Activated naive CD4-positive, alpha-beta T cell treated with anti-CD3 and anti-CD28 coated beads, Interleukin-2, amount 50 U/mL, for 72 hours (primary cell): Measurements from ENCODE around the gene NCAPD2. TPM values are rescaled to one million over a fixed set of nuclear protein-coding genes. Genes with fewer than 3 reads are reported as not detected.
"Not testable (repeated sequence)": the region's sequence is repeated elsewhere in the genome, so short reads cannot be mapped to it uniquely, and the experiment has no call there.

Experiments used
- ATAC-seq, 2 donors: fragments of 150-1000 bp; cut with Tn5 transposase; 2 replicates each; pipeline ENCODE4 v1.10.0; 2021; ENCODE audit warnings: mild to moderate bottlenecking in 2 of 2, moderate library complexity in 2 of 2
- DNase-seq, 2 donors: peaks; one replicate each; pipeline ENCODE4 v3.0.0; 2021 to 2022; ENCODE audit warnings: low spot score in 2 of 2
- H3K27ac Mint-ChIP-seq, 2 donors: one replicate each; pipeline ENCODE4 v1.8.0; 2022; ENCODE audit warnings: mild to moderate bottlenecking in 2 of 2, mixed read lengths in 2 of 2
- H3K36me3 Mint-ChIP-seq, 2 donors: one replicate each; pipeline ENCODE4 v1.8.0; 2022; ENCODE audit warnings: mixed read lengths in 2 of 2
- H3K9me3 Mint-ChIP-seq, 2 donors: one replicate each; pipeline ENCODE4 v1.8.0; 2022; ENCODE audit warnings: mixed read lengths in 2 of 2
- total RNA-seq, 2 donors: library from RNA; stranded (reverse); gene quantifications; one replicate each; pipeline ENCODE4 v1.2.3, GENCODE V29; 2022

NCAPD2 gene
- total RNA-seq, 2 donors from 2014 or later = 208 to 276 TPM

GRCh38 chr12:6548966-6549683 lies 55.2 kb downstream of the NCAPD2 start:
- no peak for ATAC-seq
- peak overlapping the region in 1 of 2 donors; percentile 50 for H3K27ac Mint-ChIP-seq
- DNase-seq = no peak
- peaks cover 0 to 7% of the 10 kb centered on the region in 2 donors for H3K36me3 Mint-ChIP-seq
- no peaks in the 10 kb centered on the region for H3K9me3 Mint-ChIP-seq

GRCh38 chr12:6549684-6550151 lies 55.8 kb downstream of the NCAPD2 start:
- DNase-seq = no peak
- H3K36me3 Mint-ChIP-seq = peaks cover 1 to 8% of the 10 kb centered on the region in 2 donors
- H3K9me3 Mint-ChIP-seq = no peaks in the 10 kb centered on the region
- H3K27ac Mint-ChIP-seq = no peak overlapping the region
- no peak for ATAC-seq

- DNase-seq (no peak), ATAC-seq (no peak)
- no peak overlapping the region for H3K27ac Mint-ChIP-seq
- no peaks in the 10 kb centered on the region for H3K9me3 Mint-ChIP-seq
- H3K36me3 Mint-ChIP-seq = peaks cover 7 to 14% of the 10 kb centered on the region in 2 donors
Observed at GRCh38 chr12:6550294-6551062, 56.6 kb downstream of the NCAPD2 start.

GRCh38 chr12:6551063-6551461 lies 57.2 kb downstream of the NCAPD2 start:
- DNase-seq = no peak
- H3K36me3 Mint-ChIP-seq = peaks cover 7 to 14% of the 10 kb centered on the region in 2 donors
- H3K9me3 Mint-ChIP-seq = no peaks in the 10 kb centered on the region
- H3K27ac Mint-ChIP-seq = peak overlapping the region; percentile 50 to 71
- no peak for ATAC-seq

GRCh38 chr12:6551496-6552139 lies 57.7 kb downstream of the NCAPD2 start:
- ATAC-seq = no peak
- H3K36me3 Mint-ChIP-seq = peaks cover 11 to 14% of the 10 kb centered on the region in 2 donors
- H3K9me3 Mint-ChIP-seq = no peaks in the 10 kb centered on the region
- peak overlapping the region; percentile 50 to 71 for H3K27ac Mint-ChIP-seq
- DNase-seq = no peak

GRCh38 chr12:6552140-6552551 lies 58.2 kb downstream of the NCAPD2 start:
- ATAC-seq (no peak), DNase-seq (no peak)
- Mint-ChIP-seq H3K9me3 (no peaks in the 10 kb centered on the region), H3K27ac (no peak overlapping the region), H3K36me3 (peaks cover 12 to 14% of the 10 kb centered on the region in 2 donors)

GRCh38 chr12:6553051-6553868 lies 59.4 kb downstream of the NCAPD2 start:
- peaks cover 12 to 14% of the 10 kb centered on the region in 2 donors for H3K36me3 Mint-ChIP-seq
- ATAC-seq (no peak), DNase-seq (no peak)
- no peaks in the 10 kb centered on the region for H3K9me3 Mint-ChIP-seq
- H3K27ac Mint-ChIP-seq = no peak overlapping the region

- DNase-seq = peak in 1 of 2 donors; percentile 79
- Mint-ChIP-seq H3K9me3 (no peaks in the 10 kb centered on the region), H3K27ac (peak overlapping the region; percentile 75 to 76), H3K36me3 (peaks cover 12 to 16% of the 10 kb centered on the region in 2 donors)
- peak; percentile 55 to 64 for ATAC-seq
Observed at GRCh38 chr12:6554168-6555017, 60.5 kb downstream of the NCAPD2 start.

GRCh38 chr12:6555018-6555691 lies 61.3 kb downstream of the NCAPD2 start:
- Mint-ChIP-seq H3K27ac (peak overlapping the region; percentile 66 to 76), H3K9me3 (no peaks in the 10 kb centered on the region), H3K36me3 (peaks cover 19 to 23% of the 10 kb centered on the region in 2 donors)
- peak; percentile 5 to 9 for ATAC-seq
- DNase-seq = no peak

- ATAC-seq, H3K9me3 Mint-ChIP-seq, DNase-seq: not testable (repeated sequence)
- Mint-ChIP-seq H3K27ac (peak overlapping the region; percentile 63 to 90), H3K36me3 (peaks cover 29% of the 10 kb centered on the region in 2 donors)
Observed at GRCh38 chr12:6556496-6556817, 62.6 kb downstream of the NCAPD2 start.

GRCh38 chr12:6556857-6557256 lies 63.0 kb downstream of the NCAPD2 start:
- no peaks in the 10 kb centered on the region for H3K9me3 Mint-ChIP-seq
- no peak for ATAC-seq
- DNase-seq = no peak
- peak overlapping the region; percentile 63 to 90 for H3K27ac Mint-ChIP-seq
- peaks cover 29 to 32% of the 10 kb centered on the region in 2 donors for H3K36me3 Mint-ChIP-seq

GRCh38 chr12:6558014-6558760 lies 64.3 kb downstream of the NCAPD2 start:
- ATAC-seq = peak; percentile 17 to 18
- not testable (repeated sequence) for H3K9me3 Mint-ChIP-seq, H3K27ac Mint-ChIP-seq
- H3K36me3 Mint-ChIP-seq = peaks cover 32 to 37% of the 10 kb centered on the region in 2 donors
- peak in 1 of 2 donors; percentile 55 for DNase-seq

GRCh38 chr12:6559500-6559899 lies 65.6 kb downstream of the NCAPD2 start:
- Mint-ChIP-seq H3K36me3 (peaks cover 32 to 43% of the 10 kb centered on the region in 2 donors), H3K9me3 (no peaks in the 10 kb centered on the region), H3K27ac (peak overlapping the region in 1 of 2 donors; percentile 71)
- DNase-seq = no peak
- no peak for ATAC-seq

- DNase-seq = no peak
- Mint-ChIP-seq H3K36me3 (peaks cover 25 to 47% of the 10 kb centered on the region in 2 donors), H3K9me3 (no peaks in the 10 kb centered on the region), H3K27ac (peak overlapping the region in 1 of 2 donors; percentile 29)
- no peak for ATAC-seq
Observed at GRCh38 chr12:6560501-6561205, 66.8 kb downstream of the NCAPD2 start.
